SK-N-SH treated with all-trans-retinoic acid at 6 μM for 48 hours (cell line): Measurements from ENCODE around the gene MTCL1.

Experiments used
- ATAC-seq: fragments of 200-7000 bp; cut with Tn5 transposase; 3 replicates; pipeline ENCODE4 v1.9.1; 2020; ENCODE audit warnings: mild to moderate bottlenecking, moderate library complexity
- ARNTL ChIP-seq: fragments of 450-650 bp; formaldehyde crosslinking; IDR thresholded peaks from 2 replicates; pipeline ENCODE4 v1.5.0; 2020; ENCODE audit warnings: low read depth, mild to moderate bottlenecking, moderate library complexity, borderline replicate concordance
- CSDC2 ChIP-seq: fragments of 250-450 bp; sonication (Bioruptor Pico); IDR thresholded peaks from 2 replicates; pipeline ENCODE4 v1.5.0; 2020; ENCODE audit warnings: mild to moderate bottlenecking, moderate library complexity
- ESRRG ChIP-seq: fragments of 250-450 bp; sonication (Bioruptor Pico); IDR thresholded peaks from 2 replicates; pipeline ENCODE4 v1.6.1; 2021; ENCODE audit warnings: mild to moderate bottlenecking
- GLIS3 ChIP-seq: fragments of 250-450 bp; sonication (Bioruptor Pico); IDR thresholded peaks from 2 replicates; pipeline ENCODE4 v1.5.0; 2020; ENCODE audit warnings: mild to moderate bottlenecking, moderate library complexity
- ISL1 ChIP-seq: fragments of 250-450 bp; sonication (Bioruptor Pico); IDR thresholded peaks from 2 replicates; pipeline ENCODE4 v2.1.2; 2022; ENCODE audit warnings: mild to moderate bottlenecking, moderate library complexity
- OSR1 ChIP-seq: fragments of 250-450 bp; sonication (Bioruptor Pico); IDR thresholded peaks from 2 replicates; pipeline ENCODE4 v1.8.0; 2022; ENCODE audit warnings: moderate library complexity, mild to moderate bottlenecking, inconsistent platforms
- RARB ChIP-seq: fragments of 250-450 bp; sonication (Bioruptor Pico); IDR thresholded peaks from 2 replicates; pipeline ENCODE4 v1.8.0; 2021; ENCODE audit warnings: mild to moderate bottlenecking, moderate library complexity
- SNAI2 ChIP-seq: fragments of 250-450 bp; sonication (Bioruptor Pico); IDR thresholded peaks from 2 replicates; pipeline ENCODE4 v1.5.0; 2020; ENCODE audit warnings: mild to moderate bottlenecking, moderate library complexity
- TCF4 ChIP-seq: fragments of 250-450 bp; sonication (Bioruptor Pico); IDR thresholded peaks from 2 replicates; pipeline ENCODE4 v1.8.0; 2021; ENCODE audit warnings: mild to moderate bottlenecking, moderate library complexity, borderline replicate concordance
- ZC3H10 ChIP-seq: fragments of 250-450 bp; sonication (Bioruptor Pico); IDR thresholded peaks from 2 replicates; pipeline ENCODE4 v1.5.1; 2021; ENCODE audit warnings: mild to moderate bottlenecking, moderate library complexity
- ZFP30 ChIP-seq: fragments of 450-650 bp; formaldehyde crosslinking; IDR thresholded peaks from 2 replicates; pipeline ENCODE4 v1.5.0; 2022; ENCODE audit warnings: mild to moderate bottlenecking, moderate library complexity
- ZNF565 ChIP-seq: fragments of 450-650 bp; formaldehyde crosslinking; conservative IDR thresholded peaks from 2 replicates; pipeline ENCODE4 v1.5.0; 2020; ENCODE audit warnings: low read depth, mild to moderate bottlenecking, moderate library complexity
- ZNF70 ChIP-seq: fragments of 450-650 bp; formaldehyde crosslinking; IDR thresholded peaks from 2 replicates; pipeline ENCODE4 v1.5.0; 2020; ENCODE audit warnings: mild to moderate bottlenecking, moderate library complexity
- ZNF8 ChIP-seq: fragments of 450-650 bp; formaldehyde crosslinking; IDR thresholded peaks from 2 replicates; pipeline ENCODE4 v1.5.0; 2020; ENCODE audit warnings: mild to moderate bottlenecking, moderate library complexity
- TF ChIP-seq, protein P1 (sequence below): fragments of 250-450 bp; sonication (Bioruptor Pico); IDR thresholded peaks from 2 replicates; pipeline ENCODE4 v1.5.1; 2021; ENCODE audit warnings: mild to moderate bottlenecking, moderate library complexity
- TF ChIP-seq, protein P2 (sequence below): fragments of 250-450 bp; sonication (Bioruptor Pico); IDR thresholded peaks from 2 replicates; pipeline ENCODE4 v1.5.0; 2020; ENCODE audit warnings: mild to moderate bottlenecking, moderate library complexity
- TF ChIP-seq, protein P3 (sequence below): fragments of 250-450 bp; sonication (Bioruptor Pico); IDR thresholded peaks from 2 replicates; pipeline ENCODE4 v1.8.0; 2021; ENCODE audit warnings: low read depth, mild to moderate bottlenecking, moderate library complexity, borderline replicate concordance
- TF ChIP-seq, protein P4 (sequence below): fragments of 250-450 bp; sonication (Bioruptor Pico); IDR thresholded peaks from 2 replicates; pipeline ENCODE4 v1.5.1; 2020; ENCODE audit warnings: low read depth, mild to moderate bottlenecking, moderate library complexity

The MTCL1 gene

DNA sequence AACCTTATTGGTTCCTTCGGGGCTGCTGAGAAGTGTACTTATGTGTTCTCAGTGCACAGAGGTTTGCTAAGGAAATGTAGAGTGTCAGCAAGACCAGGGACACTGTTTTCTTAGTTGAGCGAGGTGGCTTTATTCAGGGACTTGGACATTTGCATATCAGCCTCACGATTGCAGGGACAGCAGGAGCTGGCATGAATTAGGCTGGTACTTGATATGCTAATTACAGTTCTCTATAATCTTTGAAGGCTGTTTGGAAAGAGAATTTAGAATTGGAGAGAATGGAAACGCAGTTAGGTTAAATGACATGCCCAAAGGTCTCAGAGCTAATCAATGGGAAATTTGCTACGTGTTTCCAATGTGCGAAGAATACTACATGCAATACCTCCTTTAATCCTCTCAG lies 18.7 kb upstream of the MTCL1 start:
- ATAC-seq, result no peak
- TF ChIP-seq ZNF565 (CRISPR knock-in tag), result no peak
- TF ChIP-seq SNAI2 (CRISPR knock-in tag), result no peak
- no peak for TF ChIP-seq CSDC2
- no peak for TF ChIP-seq ZFP30 (CRISPR knock-in tag)
- TF ChIP-seq ISL1 (CRISPR knock-in tag), result no peak
- TF ChIP-seq, protein P1, sequence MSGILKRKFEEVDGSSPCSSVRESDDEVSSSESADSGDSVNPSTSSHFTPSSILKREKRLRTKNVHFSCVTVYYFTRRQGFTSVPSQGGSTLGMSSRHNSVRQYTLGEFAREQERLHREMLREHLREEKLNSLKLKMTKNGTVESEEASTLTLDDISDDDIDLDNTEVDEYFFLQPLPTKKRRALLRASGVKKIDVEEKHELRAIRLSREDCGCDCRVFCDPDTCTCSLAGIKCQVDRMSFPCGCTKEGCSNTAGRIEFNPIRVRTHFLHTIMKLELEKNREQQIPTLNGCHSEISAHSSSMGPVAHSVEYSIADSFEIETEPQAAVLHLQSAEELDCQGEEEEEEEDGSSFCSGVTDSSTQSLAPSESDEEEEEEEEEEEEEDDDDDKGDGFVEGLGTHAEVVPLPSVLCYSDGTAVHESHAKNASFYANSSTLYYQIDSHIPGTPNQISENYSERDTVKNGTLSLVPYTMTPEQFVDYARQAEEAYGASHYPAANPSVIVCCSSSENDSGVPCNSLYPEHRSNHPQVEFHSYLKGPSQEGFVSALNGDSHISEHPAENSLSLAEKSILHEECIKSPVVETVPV, result no peak
- TF ChIP-seq RARB (CRISPR knock-in tag), result no peak
- TF ChIP-seq ARNTL (CRISPR knock-in tag), result no peak
- TF ChIP-seq TCF4 (CRISPR knock-in tag), result no peak
- TF ChIP-seq, protein P2, sequence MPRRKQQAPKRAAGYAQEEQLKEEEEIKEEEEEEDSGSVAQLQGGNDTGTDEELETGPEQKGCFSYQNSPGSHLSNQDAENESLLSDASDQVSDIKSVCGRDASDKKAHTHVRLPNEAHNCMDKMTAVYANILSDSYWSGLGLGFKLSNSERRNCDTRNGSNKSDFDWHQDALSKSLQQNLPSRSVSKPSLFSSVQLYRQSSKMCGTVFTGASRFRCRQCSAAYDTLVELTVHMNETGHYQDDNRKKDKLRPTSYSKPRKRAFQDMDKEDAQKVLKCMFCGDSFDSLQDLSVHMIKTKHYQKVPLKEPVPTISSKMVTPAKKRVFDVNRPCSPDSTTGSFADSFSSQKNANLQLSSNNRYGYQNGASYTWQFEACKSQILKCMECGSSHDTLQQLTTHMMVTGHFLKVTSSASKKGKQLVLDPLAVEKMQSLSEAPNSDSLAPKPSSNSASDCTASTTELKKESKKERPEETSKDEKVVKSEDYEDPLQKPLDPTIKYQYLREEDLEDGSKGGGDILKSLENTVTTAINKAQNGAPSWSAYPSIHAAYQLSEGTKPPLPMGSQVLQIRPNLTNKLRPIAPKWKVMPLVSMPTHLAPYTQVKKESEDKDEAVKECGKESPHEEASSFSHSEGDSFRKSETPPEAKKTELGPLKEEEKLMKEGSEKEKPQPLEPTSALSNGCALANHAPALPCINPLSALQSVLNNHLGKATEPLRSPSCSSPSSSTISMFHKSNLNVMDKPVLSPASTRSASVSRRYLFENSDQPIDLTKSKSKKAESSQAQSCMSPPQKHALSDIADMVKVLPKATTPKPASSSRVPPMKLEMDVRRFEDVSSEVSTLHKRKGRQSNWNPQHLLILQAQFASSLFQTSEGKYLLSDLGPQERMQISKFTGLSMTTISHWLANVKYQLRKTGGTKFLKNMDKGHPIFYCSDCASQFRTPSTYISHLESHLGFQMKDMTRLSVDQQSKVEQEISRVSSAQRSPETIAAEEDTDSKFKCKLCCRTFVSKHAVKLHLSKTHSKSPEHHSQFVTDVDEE, result no peak
- no peak for TF ChIP-seq ZNF70 (CRISPR knock-in tag)
- TF ChIP-seq, protein P3, sequence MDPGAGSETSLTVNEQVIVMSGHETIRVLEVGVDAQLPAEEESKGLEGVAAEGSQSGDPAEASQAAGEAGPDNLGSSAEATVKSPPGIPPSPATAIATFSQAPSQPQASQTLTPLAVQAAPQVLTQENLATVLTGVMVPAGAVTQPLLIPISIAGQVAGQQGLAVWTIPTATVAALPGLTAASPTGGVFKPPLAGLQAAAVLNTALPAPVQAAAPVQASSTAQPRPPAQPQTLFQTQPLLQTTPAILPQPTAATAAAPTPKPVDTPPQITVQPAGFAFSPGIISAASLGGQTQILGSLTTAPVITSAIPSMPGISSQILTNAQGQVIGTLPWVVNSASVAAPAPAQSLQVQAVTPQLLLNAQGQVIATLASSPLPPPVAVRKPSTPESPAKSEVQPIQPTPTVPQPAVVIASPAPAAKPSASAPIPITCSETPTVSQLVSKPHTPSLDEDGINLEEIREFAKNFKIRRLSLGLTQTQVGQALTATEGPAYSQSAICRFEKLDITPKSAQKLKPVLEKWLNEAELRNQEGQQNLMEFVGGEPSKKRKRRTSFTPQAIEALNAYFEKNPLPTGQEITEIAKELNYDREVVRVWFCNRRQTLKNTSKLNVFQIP (CRISPR knock-in tag), result no peak
- TF ChIP-seq GLIS3, result no peak
- TF ChIP-seq, all 23 proteins: peak for 0

DNA sequence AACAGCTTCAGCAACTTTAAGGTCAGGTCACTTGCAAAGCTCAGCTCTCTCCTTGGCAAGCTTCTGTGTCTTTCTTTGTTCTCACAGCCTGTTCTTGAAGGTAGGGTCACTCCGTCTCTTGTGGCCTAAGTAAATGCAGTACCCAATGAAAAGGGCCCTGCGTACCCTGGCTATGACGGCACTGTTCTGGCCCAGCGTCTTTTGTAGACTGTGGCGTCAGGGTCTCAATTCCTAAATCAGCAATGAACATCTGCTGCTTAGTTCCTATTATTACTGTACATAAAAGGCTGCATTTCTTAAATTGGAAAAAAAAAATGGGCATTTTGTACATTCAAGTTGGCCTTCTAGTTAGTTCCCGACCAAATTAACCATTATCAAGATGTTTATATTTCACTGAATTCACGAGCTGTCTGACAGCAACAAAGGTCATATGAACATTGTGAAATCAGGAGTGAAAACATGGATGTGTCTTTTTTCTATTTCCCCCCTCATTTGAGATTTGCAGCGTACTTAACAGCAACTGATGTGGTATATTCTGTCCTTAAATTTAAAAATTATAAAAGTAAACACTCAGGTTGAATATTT lies 17.0 kb upstream of the MTCL1 start:
- no peak for TF ChIP-seq CSDC2
- no peak for TF ChIP-seq SNAI2 (CRISPR knock-in tag)
- TF ChIP-seq, protein P4, sequence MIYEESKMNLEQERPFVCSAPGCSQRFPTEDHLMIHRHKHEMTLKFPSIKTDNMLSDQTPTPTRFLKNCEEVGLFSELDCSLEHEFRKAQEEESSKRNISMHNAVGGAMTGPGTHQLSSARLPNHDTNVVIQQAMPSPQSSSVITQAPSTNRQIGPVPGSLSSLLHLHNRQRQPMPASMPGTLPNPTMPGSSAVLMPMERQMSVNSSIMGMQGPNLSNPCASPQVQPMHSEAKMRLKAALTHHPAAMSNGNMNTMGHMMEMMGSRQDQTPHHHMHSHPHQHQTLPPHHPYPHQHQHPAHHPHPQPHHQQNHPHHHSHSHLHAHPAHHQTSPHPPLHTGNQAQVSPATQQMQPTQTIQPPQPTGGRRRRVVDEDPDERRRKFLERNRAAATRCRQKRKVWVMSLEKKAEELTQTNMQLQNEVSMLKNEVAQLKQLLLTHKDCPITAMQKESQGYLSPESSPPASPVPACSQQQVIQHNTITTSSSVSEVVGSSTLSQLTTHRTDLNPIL (CRISPR knock-in tag), result no peak
- no peak for ATAC-seq

DNA sequence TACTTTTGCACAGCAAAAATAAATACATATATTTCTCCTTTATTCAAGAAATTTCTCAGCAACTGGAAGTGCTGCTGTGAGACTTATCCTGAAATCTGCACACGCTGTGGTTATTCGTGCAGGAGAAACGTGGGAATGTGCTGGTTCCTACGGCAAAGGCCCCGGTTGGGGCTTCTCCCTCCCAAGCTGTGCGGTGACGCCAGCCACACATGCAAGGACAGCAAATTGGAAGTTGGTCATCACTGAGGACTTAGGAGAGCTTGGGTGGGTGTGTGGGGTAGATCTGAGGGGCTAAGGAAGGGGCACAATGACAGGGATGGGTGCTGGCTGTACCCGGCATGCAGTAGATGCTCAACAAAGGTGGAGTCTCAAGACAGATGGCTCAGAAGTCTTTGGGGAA lies 16.5 kb upstream of the MTCL1 start:
- TF ChIP-seq, protein P1, result no peak
- TF ChIP-seq, protein P3 (CRISPR knock-in tag), result no peak
- TF ChIP-seq, protein P4 (CRISPR knock-in tag), result no peak
- TF ChIP-seq ZNF8 (CRISPR knock-in tag) (no peak), SNAI2 (CRISPR knock-in tag) (no peak), RARB (CRISPR knock-in tag) (no peak), ZC3H10 (CRISPR knock-in tag) (no peak), ARNTL (CRISPR knock-in tag) (no peak), ZFP30 (CRISPR knock-in tag) (no peak), OSR1 (no peak), ZNF70 (CRISPR knock-in tag) (no peak), ESRRG (CRISPR knock-in tag) (no peak), CSDC2 (no peak), TCF4 (CRISPR knock-in tag) (no peak)
- TF ChIP-seq, protein P2, result no peak
- ATAC-seq, result no peak
